Stimulated activated CD4-positive, alpha-beta T cell treated with anti-CD3 and anti-CD28 coated beads, Interleukin-4, amount 100 ng/mL, for 24 hours (primary cell): ENCODE measurements around the gene LPP.

Experiments
- DNase-seq: peaks from one replicate; pipeline ENCODE4 v3.0.0-alpha.2; 2020

The LPP gene

GRCh38 chr3:188254520-188255070, 100.6 kb downstream of the LPP start:
- no peak for DNase-seq

GRCh38 chr3:188255190-188255589, 101.2 kb downstream of the LPP start:
- no peak for DNase-seq

GRCh38 chr3:188256758-188257157, 102.8 kb downstream of the LPP start:
- DNase-seq = no peak

GRCh38 chr3:188257384-188258026, 103.5 kb downstream of the LPP start:
- DNase-seq = no peak

GRCh38 chr3:188259191-188259590, 105.2 kb downstream of the LPP start:
- DNase-seq = no peak

- no peak for DNase-seq
Measured at GRCh38 chr3:188259596-188259995, 105.6 kb downstream of the LPP start.

GRCh38 chr3:188261011-188261410, 107.1 kb downstream of the LPP start:
- no peak for DNase-seq

- no peak for DNase-seq
Measured at GRCh38 chr3:188262488-188262887, 108.5 kb downstream of the LPP start.

- no peak for DNase-seq
Measured at GRCh38 chr3:188262913-188263683, 109.1 kb downstream of the LPP start.

- no peak for DNase-seq
Measured at GRCh38 chr3:188264226-188265207, 110.6 kb downstream of the LPP start.

GRCh38 chr3:188266562-188267274, 112.8 kb downstream of the LPP start:
- no peak for DNase-seq

- no peak for DNase-seq
Measured at GRCh38 chr3:188267790-188268335, 113.9 kb downstream of the LPP start.

GRCh38 chr3:188268336-188268735, 114.4 kb downstream of the LPP start:
- DNase-seq = no peak

- no peak for DNase-seq
Measured at GRCh38 chr3:188269040-188269439, 115.1 kb downstream of the LPP start.

GRCh38 chr3:188270423-188270972, 116.5 kb downstream of the LPP start:
- no peak for DNase-seq

- no peak for DNase-seq
Measured at GRCh38 chr3:188271226-188271914, 117.4 kb downstream of the LPP start.

- no peak for DNase-seq
Measured at GRCh38 chr3:188272481-188273372, 118.8 kb downstream of the LPP start.

- no peak for DNase-seq
Measured at GRCh38 chr3:188274249-188274915, 120.4 kb downstream of the LPP start.

- DNase-seq = no peak
Measured at GRCh38 chr3:188276375-188276774, 122.4 kb downstream of the LPP start.
